Inferior parietal cortex (tissue), 1 donor: ENCODE results near the gene CSF2RB.

Experiments
- DNase-seq: peaks from one replicate; pipeline ENCODE4 v3.0.0-alpha.2; 2016; ENCODE audit errors: extremely low spot score

Gene CSF2RB

DNA sequence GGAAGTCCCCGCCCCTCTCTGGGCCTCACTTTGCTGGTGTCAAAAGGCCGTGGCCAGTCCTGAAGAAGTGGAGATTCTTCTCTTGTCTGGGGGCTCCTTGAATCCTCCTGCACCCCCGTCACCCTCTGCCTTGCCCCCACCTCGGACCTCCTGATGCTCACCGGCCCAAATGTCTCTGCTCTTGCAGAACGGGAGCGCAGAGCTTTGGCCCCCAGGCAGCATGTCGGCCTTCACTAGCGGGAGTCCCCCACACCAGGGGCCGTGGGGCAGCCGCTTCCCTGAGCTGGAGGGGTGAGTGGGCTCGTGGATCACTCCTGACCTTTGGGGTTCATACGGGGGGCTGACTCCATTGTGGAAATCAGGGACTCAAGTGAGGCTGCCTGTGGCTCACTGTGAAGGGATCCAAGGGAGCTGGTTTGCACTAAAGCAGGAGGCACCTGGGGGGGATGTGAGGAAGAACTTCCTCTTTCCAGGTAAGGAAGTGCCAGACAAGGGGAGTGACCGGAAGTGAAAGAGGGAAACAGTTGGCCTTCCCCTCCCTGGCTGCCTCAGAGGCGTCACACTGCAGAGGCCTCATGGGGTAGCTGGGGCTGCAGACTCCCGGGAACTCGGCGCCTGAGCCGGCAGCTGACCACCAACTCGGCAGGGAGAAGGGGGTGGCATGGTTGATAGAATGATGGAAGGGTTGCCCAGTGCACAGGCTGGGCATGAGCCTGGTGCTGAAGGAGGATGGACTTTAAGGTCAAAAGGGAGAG lies 23.1 kb downstream of the CSF2RB start:
- DNase-seq, result no peak

DNA sequence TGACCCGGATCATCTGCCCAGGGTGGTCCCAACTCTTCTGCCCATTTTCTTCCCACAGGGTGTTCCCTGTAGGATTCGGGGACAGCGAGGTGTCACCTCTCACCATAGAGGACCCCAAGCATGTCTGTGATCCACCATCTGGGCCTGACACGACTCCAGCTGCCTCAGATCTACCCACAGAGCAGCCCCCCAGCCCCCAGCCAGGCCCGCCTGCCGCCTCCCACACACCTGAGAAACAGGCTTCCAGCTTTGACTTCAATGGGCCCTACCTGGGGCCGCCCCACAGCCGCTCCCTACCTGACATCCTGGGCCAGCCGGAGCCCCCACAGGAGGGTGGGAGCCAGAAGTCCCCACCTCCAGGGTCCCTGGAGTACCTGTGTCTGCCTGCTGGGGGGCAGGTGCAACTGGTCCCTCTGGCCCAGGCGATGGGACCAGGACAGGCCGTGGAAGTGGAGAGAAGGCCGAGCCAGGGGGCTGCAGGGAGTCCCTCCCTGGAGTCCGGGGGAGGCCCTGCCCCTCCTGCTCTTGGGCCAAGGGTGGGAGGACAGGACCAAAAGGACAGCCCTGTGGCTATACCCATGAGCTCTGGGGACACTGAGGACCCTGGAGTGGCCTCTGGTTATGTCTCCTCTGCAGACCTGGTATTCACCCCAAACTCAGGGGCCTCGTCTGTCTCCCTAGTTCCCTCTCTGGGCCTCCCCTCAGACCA lies 24.0 kb downstream of the CSF2RB start:
- DNase-seq, result no peak

DNA sequence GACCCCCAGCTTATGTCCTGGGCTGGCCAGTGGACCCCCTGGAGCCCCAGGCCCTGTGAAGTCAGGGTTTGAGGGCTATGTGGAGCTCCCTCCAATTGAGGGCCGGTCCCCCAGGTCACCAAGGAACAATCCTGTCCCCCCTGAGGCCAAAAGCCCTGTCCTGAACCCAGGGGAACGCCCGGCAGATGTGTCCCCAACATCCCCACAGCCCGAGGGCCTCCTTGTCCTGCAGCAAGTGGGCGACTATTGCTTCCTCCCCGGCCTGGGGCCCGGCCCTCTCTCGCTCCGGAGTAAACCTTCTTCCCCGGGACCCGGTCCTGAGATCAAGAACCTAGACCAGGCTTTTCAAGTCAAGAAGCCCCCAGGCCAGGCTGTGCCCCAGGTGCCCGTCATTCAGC lies 24.6 kb downstream of the CSF2RB start:
- DNase-seq, result no peak

DNA sequence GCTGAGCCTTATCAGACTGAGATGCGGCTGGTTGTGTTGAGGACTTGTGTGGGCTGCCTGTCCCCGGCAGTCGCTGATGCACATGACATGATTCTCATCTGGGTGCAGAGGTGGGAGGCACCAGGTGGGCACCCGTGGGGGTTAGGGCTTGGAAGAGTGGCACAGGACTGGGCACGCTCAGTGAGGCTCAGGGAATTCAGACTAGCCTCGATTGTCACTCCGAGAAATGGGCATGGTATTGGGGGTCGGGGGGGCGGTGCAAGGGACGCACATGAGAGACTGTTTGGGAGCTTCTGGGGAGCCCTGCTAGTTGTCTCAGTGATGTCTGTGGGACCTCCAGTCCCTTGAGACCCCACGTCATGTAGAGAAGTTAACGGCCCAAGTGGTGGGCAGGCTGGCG lies 25.5 kb downstream of the CSF2RB start:
- DNase-seq, result no peak

DNA sequence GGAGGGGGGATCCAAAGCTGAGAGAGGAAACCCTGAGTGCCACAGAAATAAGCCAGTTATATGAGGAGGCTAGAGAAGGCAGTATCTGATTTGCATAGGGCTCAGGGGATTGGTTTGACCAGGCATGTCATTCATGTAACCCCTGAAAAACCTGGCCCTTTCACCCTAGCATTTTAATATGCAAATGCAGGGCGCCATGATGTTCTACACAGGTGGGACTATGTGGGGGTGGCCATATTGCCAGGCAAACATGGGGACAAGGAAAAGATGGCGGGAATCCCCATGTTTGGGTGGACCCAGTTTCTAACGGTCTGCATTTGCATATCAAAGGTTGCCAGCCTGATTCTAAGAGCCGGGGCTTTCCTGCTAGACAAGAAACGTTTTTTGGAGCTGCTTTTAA lies 27.2 kb downstream of the CSF2RB start:
- no peak for DNase-seq

DNA sequence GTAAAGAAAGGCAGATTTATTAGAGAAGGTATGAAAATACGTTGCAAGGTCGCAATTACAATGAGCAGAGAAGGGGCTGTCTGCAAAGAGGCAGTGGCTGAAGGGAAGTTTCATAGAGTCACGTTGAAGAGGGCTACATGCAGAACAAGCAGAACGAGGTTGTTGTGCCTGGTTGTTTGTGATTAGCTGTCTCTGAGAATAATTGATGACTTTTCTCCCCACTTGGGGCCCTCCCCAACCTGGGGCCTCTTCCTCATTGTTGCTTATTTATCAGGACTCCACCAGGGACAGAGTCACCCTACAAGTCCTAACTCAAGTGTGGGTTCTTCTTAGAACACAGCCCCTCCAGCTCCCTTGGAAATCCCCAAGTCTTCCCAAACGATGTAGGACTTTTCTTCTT lies 29.1 kb downstream of the CSF2RB start:
- no peak for DNase-seq

DNA sequence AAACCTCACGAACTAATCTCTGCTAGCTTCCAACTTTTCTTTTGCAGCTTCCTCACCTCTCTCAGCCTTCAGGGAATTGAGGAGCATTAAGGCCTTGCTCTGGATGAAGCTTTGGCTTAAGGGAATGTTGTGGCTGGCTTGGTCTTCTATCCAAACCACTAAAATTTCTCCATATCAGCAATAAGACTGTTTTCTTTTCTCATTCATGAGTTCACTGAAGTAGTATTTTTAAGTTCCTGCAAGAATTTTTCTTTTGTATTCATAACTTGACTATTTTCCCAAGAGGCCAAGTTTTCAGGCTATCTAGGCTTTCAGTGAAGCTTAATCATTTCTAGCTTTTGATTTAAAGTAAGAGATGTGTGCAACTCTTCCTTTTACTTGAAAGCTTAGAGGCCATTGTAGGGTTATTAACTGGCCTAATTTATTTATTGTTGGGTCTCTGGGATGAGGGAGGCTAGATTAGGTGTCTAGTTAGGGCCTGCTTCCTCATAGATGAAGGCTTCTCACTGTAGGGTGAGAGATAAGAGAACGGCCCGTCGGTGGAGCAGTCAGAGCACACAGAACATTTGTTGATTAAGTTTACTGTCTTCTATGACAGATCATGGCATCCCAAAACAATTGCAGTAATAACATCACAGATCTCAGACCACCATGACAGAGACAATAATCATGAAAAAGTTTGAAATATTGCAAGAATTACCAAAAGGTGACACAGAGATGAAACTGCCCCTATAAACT lies 33.2 kb downstream of the CSF2RB start:
- DNase-seq, result no peak

DNA sequence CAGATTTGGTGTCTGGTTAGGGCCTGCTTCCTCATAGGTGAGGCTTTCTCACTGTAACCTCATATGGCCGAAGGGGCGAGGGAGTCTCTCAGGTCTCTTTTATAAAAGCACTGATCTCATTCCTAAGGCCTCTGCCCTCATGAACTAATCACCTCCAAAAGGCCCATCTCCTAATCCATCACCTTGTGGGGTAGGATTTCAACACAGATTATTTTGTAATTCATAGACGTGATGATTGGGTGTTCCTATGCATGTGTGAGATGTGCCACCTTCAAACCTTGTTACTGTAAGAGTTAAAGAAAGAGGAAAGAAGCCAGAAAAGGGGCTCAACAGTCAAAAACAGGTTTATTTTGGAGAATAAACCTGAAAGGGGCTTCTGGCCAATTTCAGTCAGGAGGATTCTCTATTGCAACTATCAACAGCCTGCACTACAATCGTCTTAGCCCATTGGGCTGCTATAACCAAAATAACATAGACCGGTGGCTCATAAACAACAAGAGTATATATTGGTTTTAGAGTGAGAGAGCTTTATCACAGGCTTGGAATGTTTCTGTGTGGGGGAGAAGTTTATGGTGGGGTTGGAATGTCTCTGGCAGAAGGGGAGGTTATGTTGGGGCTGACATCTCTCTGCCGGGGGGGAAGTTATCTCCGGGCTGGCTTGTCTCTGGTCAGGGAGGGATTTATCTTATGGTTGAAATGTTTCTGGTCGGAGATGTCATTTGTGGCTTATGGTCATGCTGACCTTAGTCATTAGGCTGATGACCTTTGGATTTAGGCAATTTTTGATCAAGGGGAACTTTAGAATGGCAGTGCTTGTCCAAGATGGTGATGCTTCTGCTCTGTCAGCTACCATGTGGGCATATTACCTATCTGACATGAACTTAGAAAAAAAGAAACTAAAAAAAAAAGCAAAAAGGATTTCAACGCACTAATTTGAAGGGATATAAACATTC lies 35.1 kb downstream of the CSF2RB start:
- DNase-seq, result no peak

DNA sequence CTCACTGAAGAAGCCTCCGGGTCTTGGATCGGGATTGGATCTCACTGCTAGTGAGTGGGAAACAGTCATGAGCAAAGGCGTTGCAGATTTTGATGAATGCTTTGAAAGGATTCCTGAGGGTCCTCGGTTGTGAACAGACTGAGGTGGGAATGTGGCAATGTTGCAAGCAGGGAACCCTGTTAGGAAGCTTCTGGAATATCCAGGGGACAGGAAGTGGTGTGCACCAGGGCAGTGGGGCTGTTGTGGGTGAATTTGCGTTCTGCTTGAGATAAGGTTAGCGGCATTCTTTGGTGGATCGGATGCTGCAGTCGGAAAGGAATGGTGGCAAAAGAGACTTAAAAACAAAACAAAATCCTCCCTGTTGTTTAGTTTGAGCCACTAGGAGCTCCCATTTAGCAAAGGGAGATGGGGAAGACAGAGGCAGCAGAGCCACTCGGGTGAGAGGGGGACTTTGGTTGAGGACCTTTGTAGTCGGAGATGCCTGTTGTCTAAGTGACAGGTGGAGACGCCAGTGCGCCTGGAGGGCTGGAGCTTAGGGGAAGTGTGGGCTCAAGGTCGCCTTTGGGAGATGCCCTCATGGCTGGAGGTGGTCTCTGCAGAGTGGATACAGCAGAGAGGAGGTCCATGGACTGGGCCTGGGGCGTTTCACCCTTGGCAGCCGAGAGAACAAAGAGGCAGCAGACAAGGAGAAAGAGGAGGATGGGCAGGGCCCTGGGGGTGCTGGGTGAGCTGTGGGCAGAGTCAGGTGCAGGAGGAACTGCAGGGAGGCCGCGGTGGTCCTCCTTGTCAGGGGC lies 37.6 kb downstream of the CSF2RB start:
- no peak for DNase-seq

DNA sequence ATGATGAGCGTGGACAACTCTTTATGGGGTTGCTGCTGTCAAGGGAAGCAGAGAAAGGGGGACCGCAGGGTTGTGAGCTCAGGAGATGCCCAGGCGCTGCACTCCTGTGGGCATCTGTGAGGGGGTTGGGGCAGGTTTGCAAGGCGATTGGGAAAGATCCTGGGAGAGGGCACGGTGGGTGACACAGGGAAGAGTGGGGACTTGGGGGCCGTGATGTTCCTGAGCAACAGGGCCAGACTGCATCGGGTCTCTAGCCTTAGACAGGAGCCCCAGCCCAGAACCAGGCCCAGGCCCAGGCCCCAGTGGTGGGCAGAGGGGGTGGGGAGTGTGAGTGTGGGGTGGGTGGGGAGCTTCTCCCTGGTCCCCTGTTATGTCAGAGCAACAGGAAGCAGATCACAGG lies 38.3 kb downstream of the CSF2RB start:
- DNase-seq, result no peak

DNA sequence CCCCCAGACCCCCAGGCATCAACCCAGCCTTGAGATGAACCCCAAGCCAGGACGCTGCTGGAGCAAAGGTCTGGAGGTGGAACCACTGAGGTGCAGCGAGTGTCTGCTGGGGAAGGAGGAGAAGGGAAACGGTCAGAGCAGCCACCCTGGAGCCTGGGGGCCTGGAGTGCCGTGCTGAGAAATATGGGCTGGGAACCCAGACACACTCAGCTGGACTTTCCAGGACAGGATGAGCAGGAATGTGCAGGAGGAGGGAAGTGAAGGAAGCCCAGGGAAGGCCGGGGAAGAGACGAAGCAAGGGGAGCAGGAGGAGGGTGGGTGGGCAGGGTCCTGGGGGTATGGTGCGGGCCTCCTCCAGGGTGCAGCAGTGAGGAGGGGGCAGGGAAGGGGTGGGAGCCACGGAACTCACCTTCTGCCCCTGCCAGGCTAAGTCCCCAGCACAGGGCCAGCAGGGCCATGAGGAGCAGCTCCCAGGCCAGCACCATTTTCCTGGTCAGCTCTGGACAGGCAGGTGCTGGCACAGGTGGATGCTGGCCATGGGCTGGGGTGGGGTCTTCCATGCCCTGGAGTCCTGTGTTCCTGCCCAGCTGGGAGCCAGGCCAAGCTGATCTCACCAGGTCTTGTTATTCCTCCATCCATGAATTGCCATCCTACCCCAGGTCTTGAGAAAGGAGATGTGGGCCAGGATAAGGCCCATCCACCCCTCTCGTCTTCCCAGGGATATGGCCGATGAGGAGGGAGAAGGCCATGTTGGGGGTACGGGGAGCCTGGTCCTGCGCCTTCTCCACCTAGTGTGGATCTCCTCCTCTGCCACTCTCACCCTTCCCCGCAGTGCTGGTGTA lies 40.0 kb downstream of the CSF2RB start:
- no peak for DNase-seq

DNA sequence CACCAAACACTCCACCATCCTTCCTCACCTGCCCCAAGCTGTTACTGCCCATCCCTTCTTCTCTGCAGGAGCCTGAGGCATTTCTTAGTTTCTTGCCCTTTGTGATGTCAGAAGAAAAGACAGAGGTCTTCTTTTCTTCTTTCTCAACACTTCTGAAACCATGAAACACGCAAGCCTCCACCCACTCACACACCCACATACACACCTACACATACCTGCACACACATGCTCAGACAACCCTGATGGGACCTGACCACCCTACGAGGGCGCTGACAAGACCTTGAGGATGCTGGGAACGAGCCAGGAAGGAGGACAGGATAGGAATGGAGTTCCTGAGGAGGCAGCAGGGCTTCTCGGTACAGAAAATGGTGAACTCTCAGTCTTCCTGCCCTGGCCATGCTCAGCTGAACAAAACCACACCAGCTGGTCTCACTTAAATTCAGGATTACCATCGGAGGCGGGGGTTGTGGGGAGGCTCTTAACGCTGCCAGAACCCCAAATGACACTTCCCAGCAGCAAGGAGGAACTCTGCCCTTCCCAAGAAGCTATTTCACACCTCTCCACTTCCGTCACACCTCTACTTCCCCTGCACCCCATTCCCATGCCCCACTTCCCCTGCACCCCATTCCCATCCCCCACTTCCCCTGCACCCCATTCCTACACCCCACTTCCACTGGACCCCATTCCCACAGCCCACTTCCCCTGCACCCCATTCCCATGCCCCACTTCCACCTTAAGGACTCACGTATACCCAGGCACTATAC lies 41.0 kb downstream of the CSF2RB start:
- DNase-seq, result no peak

DNA sequence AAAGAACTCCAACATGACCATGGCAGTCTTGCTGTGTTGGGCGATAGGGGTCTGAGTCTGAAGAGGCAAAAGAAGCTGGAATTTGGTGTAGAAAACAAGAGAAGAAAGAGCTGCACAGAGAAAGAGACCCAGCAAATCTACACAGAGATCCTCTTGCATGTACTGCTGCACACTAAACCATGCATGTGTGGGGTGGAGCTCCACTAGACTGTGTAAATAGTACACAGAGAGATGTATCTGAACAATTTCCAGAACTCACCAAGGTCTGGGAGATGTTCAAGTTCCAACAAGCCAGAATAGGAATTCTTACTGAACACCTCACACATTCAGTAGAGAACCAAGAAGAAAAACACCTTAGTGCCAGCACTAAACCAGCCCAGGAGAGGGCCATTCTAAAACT lies 42.3 kb downstream of the CSF2RB start:
- no peak for DNase-seq

DNA sequence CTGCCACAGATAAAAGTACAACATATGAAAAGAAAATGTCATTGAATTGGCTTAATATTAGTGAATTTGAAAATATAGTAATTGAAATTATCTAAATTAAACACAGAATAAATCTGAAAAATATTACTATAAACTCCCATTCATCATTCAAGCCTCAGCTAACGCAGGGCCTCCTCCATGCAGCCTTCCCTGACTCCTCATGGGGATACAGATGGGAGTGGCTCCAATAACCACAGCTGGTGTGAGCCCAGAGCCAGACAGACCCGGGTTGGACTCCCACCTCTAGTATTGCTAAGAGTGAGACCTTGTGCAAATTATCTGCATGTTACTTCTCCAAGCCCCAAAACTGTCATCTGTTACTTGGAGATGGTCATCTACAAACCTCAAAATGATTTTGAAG lies 44.9 kb downstream of the CSF2RB start:
- DNase-seq, result no peak

DNA sequence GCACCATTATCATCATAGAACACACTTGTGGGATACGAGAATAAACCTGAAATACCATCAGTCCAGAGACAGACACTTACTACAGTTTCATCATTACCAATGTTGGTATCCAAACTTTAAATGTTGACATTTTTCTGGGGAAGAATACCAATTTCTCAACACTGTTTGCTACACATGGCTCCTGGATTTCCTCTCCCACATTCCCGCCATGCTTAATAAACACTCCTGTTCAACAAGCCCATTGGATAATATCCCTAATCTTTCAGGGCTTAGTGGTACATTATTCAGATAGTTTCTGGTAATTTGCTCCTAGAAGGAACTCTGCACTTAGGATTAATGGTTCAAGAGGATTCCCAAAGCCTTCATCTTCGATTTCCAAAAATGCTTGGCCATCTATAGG lies 48.2 kb downstream of the CSF2RB start:
- DNase-seq, result no peak

DNA sequence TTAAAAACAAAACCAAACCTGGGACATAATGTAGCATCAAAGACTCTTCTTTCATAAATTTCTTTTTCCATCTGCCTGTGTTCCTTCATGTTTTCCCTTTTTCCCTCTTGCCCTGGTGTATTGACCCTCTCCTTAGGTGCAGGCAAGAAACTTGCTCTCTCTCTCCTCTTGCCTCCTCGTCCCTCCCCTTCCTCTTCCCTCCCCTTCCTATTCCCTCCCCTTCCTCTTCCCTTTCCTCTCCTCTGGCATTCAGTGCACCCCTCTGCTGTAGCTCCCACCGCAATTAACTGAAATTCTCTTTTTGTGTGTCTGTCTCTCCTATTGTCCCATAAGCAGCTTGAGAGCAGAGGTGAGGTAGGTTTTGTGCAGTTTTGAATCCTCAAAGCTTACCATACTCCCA lies 49.9 kb downstream of the CSF2RB start:
- no peak for DNase-seq

DNA sequence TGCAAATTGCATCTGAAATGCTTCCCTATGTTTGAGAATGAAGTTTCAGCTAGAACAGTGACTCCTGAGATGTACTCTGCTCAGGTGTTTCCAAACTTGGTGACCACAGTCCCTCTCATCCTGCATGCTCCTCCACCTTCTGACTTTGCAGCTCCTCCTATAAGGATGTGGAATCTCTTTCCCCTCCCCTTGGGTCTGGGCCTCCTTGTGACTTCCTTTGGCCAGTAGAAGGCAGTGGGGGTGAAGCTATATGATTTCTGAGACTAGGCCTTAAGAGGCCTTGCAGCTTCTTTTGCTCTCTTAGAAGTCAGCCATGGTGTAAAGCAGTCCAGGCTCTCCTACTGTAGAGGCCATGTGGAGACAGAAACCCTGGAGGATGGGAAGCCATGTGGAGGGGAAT lies 50.7 kb downstream of the CSF2RB start:
- DNase-seq, result no peak

DNA sequence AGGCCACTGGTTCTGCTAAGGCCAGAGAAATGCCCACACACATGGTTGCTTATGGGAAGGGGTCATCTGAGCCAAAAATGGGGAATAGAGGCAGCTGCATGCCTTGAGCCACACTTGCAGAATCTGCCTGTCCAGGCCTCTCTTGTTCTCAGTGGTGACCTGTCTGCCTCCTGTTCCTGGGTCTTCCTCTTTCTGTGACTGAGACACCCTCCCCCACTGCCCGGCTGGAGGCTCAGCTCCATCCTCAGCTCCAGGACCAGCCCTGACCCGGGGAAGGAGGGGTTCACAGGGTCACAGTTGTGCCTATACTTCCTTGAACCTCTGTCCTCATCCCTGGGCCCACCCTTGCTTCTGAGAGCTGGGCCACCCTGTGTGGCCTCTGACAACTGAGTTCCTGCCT lies 52.3 kb downstream of the CSF2RB start:
- DNase-seq, result no peak

DNA sequence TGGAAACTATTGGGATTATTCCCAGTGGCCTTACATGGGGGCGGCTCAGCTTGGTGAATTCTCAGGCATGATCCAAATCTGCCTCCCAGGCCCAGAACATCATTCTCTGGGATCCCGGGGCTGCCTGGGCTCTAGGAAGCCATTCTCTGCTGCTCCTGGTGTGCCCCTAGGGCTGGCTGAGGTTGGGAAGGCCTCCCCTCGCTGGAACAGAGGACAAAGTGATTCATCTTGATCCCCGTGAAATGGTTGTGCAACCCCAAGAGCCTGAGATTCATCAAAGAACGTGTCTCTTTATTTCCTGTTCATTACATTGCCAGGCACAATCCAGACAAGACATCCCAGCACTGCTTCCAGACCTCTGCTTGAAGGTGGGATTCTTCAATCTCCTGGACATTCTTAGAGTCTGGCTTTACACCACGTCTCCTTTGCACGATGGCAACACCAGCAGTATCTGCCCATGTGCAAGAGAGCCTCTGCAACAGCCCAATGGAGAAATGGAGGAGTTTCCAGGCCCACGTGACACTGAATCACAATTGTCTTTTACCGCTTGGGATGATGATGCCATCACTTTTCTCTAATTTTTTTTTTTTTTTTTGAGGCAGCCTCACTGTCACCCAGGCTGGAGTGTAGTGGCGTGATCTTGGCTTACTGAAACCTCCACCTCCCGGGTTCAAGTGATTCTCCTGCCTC lies 53.6 kb downstream of the CSF2RB start:
- DNase-seq, result no peak
